Chondrocyte (in vitro differentiated cells): ENCODE data around the gene ALPI. TPM values are rescaled to one million over a fixed set of nuclear protein-coding genes. Genes with fewer than 3 reads are reported as not detected.
A peak's percentile ranks its signal among the peaks of the same experiment; 100 is the strongest.

Source experiments
- DNase-seq: peaks from one replicate; pipeline ENCODE4 v3.0.0; 2021; ENCODE audit warnings: mixed read lengths, low spot score
- H3K27ac Mint-ChIP-seq: one replicate; pipeline ENCODE4 v1.8.0; 2021; ENCODE audit warnings: mild to moderate bottlenecking, moderate library complexity, mixed read lengths; ENCODE audit not compliant: unreplicated experiment
- H3K27me3 Mint-ChIP-seq: 2 replicates; pipeline ENCODE4 v1.8.0; 2021; ENCODE audit warnings: low read depth, mixed read lengths
- H3K36me3 Mint-ChIP-seq: 2 replicates; pipeline ENCODE4 v1.8.0; 2021; ENCODE audit warnings: low read depth, mixed read lengths
- H3K4me1 Mint-ChIP-seq: 2 replicates; pipeline ENCODE4 v1.8.0; 2021; ENCODE audit warnings: low read depth, mild to moderate bottlenecking, mixed read lengths
- H3K4me3 Mint-ChIP-seq: one replicate; pipeline ENCODE4 v1.8.0; 2021; ENCODE audit warnings: mild to moderate bottlenecking, moderate library complexity, mixed read lengths; ENCODE audit not compliant: unreplicated experiment
- H3K9me3 Mint-ChIP-seq: 2 replicates; pipeline ENCODE4 v1.8.0; 2021; ENCODE audit warnings: low read depth, mixed read lengths
- CTCF ChIP-seq: fragments of 200-600 bp; sonication (generic); IDR thresholded peaks from 2 replicates; pipeline ENCODE4 v1.5.0; 2021; ENCODE audit warnings: antibody characterized with exemption, mild to moderate bottlenecking, moderate library complexity
- total RNA-seq: library from RNA; stranded (reverse); gene quantifications from 3 replicates; pipeline ENCODE4 v1.2.1, GENCODE V29; 2021

Gene ALPI
- total RNA-seq, 1 donor from 2014 or later: not detected

DNA sequence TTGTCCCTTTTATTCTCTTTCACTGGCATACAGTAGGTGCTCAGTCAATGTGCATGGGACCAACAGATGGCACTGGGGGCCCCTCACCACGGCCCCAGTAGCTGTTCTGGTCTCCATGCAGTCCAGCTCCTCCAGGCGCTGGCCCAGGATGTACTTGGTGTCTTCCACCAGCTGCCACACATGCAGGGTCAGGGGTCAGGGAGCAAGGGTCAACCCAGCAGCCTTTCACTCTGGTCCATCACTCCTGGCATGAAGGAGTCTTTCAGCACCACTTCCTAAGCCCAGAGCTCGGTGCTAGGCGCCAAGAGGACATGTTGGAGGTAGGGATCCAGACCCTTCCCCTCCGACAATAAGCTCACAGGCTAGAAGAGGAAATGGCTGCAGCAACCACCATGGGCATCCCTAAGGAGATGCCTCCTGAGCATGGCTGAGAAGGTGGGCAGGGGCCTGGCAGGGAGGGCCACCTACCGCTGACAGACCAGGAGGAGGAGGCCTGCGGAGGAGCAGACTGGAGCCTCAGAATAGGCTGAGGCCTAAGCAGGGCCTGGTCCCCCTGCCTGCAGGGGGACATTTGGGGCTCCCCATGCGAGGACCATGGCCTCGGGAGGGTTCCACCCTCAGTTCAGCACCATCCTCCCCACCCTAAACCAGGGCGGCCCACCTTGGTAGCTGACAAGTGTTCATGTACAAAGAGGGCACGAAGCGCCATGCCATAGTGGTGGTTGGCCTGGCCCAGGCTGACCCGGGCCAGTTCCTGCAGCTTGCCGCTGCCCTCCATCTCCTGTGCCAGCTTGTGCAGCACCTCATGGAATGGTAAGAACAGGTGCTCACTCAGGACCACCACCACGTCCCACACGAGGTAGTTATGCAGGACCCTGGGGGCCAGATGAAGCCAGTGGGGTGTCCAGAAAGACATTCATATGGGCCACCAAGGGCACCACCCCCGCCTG, 39.2 kb upstream of the ALPI start:
- H3K4me1 Mint-ChIP-seq: peaks cover 14% of the 10 kb centered on the region
- no peak overlapping the region for H3K27ac Mint-ChIP-seq
- H3K9me3 Mint-ChIP-seq: no peaks in the 10 kb centered on the region
- DNase-seq: no peak
- peaks cover 49% of the 10 kb centered on the region for H3K27me3 Mint-ChIP-seq
- no peak for TF ChIP-seq CTCF
- no peak overlapping the region for H3K4me3 Mint-ChIP-seq
- peaks cover 1% of the 10 kb centered on the region for H3K36me3 Mint-ChIP-seq

DNA sequence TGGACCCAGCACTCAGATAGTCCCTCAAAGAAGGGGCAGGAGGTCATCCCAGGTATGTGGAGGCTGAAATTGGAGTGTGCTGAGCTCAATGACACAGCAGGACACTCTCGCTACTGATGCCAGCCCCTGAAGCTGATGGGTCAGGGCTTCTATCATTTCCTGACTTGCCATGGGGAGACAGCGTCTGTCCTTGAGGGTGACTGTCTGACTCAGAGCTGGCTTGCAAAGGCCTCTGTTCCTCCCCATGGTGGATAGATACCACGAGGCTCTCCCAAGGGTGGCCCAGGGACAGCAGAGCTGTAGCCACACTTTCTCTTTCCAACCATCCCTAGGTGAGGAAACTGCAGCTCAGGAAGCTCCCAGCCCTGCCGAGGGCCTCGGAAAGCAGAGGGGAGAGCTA, 38.5 kb upstream of the ALPI start:
- H3K4me3 Mint-ChIP-seq: no peak overlapping the region

DNA sequence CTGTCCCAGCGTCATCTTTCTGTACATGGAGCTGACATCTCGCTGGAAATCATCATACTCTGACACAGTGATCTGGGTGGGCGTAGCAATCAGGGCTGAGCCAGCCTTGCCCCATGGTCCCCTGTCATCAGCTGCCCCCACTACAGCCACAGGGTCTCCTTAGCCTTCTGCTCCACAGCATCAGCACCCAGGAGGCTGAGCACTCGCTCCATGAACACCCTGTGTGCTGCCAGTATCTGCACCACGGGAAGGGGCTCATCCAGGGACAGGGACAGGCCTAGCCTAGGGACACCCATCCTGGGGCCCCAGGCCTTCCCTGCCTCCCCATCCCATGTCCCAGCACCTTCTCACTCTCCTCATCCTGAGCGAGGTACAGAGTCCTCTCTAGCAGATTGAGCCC, 37.9 kb upstream of the ALPI start:
- no peak for TF ChIP-seq CTCF
- DNase-seq: no peak
- H3K27ac Mint-ChIP-seq: no peak overlapping the region
- peaks cover 54% of the 10 kb centered on the region for H3K27me3 Mint-ChIP-seq
- peak overlapping the region; percentile 68 for H3K4me3 Mint-ChIP-seq
- H3K4me1 Mint-ChIP-seq: peaks cover 14% of the 10 kb centered on the region
- peaks cover 5% of the 10 kb centered on the region for H3K9me3 Mint-ChIP-seq
- peaks cover 7% of the 10 kb centered on the region for H3K36me3 Mint-ChIP-seq

More for the DNA sequence above, 38.5 kb upstream of the ALPI start:
- DNase-seq: no peak
- Mint-ChIP-seq H3K4me1 (peaks cover 14% of the 10 kb centered on the region), H3K27ac (no peak overlapping the region), H3K9me3 (peaks cover under 1% of the 10 kb centered on the region), H3K27me3 (peaks cover 54% of the 10 kb centered on the region), H3K36me3 (peaks cover 4% of the 10 kb centered on the region)
- no peak for TF ChIP-seq CTCF

DNA sequence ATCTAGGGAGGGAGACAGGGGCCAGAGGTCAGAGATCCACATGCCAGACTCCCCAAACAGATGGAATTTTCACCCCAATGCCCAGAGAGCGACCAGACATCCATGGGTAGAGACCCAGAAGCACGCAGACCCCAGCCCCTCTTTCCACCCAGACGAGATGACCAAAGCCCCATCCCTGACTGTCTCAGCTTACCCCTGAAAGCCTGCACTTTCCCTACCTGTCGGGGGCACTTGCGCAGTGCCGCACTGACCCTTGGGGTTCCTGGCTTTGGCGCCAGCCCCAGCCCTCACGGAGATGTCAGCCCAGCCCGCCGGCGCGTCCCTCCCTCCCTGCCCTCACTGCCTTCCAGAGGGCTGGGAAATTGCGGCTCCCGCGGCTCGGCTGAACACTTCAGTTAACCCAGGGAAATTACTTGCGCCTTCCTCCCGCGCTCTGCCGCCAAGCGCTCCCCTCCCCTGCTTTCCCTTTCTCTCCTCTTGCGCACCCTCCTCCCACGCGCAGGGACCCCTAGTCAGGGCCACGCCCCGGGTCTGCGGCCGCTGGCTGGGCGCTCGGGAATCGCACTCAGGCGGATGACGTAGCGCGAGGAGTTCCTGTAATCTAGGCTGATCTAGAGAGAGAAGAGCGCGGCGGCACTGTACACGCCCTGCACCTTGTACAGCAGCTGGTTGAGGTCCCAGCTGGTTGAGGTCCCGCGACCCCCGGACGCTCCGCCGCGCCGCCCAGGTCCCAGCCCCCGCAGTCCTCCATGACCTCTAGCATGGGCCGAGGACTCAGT, 37.3 kb upstream of the ALPI start:
- Mint-ChIP-seq H3K4me1 (peaks cover 14% of the 10 kb centered on the region), H3K27me3 (peaks cover 54% of the 10 kb centered on the region), H3K36me3 (peaks cover 7% of the 10 kb centered on the region), H3K27ac (no peak overlapping the region), H3K4me3 (peak overlapping the region; percentile 68), H3K9me3 (peaks cover 5% of the 10 kb centered on the region)
- no peak for DNase-seq
- TF ChIP-seq CTCF: no peak
